Peyer's patch (tissue), 4 donors: ENCODE data around the gene RUVBL2. TPM values are rescaled to one million over a fixed set of nuclear protein-coding genes. Genes with fewer than 3 reads are reported as not detected.
"Not testable (repeated sequence)": the region's sequence is repeated elsewhere in the genome, so short reads cannot be mapped to it uniquely, and the experiment has no call there.

Experiments used
- DNase-seq, 3 donors: peaks; one replicate each; pipeline ENCODE4 v3.0.0-alpha.2; 2017 to 2019
- H3K27ac ChIP-seq, 4 donors: fragments of 200-600 bp; sonication (generic); one replicate each; pipeline ENCODE4 v1.5.1; 2016 to 2019
- H3K27me3 ChIP-seq, 2 donors: fragments of 200-600 bp; sonication (generic); one replicate each; pipeline ENCODE4 v1.5.1; 2019
- H3K36me3 ChIP-seq, 3 donors: fragments of 200-600 bp; sonication (generic); one replicate each; pipeline ENCODE4 v1.5.1; 2016 to 2019
- H3K4me1 ChIP-seq, 4 donors: fragments of 200-600 bp; sonication (generic); one replicate each; pipeline ENCODE4 v1.5.1; 2016 to 2019
- H3K4me3 ChIP-seq, 4 donors: fragments of 200-600 bp; sonication (generic); 1 replicate in 3 of 4; 2 replicates in 1 of 4; pipeline ENCODE4 v1.5.1; 2016 to 2019; ENCODE audit warnings: mild to moderate bottlenecking in 1 of 4
- H3K9me3 ChIP-seq, 4 donors: fragments of 200-600 bp; sonication (generic); one replicate each; pipeline ENCODE4 v1.5.1; 2016 to 2019; ENCODE audit warnings: mild to moderate bottlenecking in 1 of 4
- CTCF ChIP-seq, 6 experiments: fragments of 450-650 bp in 4 of 6; fragments of 200-600 bp in 2 of 6; sonication (generic) in 1 of 6; IDR thresholded peaks; one replicate each; pipeline ENCODE4 v1.5.1; 2017 to 2019; ENCODE audit warnings: antibody characterized with exemption in 6 of 6, mild to moderate bottlenecking in 3 of 6, moderate library complexity in 1 of 6
- POLR2A ChIP-seq, 2 donors: fragments of 450-650 bp; IDR thresholded peaks; one replicate each; pipeline ENCODE4 v1.5.1; 2017; ENCODE audit warnings: antibody characterized with exemption in 2 of 2, mild to moderate bottlenecking in 2 of 2, moderate library complexity in 2 of 2
- total RNA-seq, 4 donors: library from RNA; depleted of rRNA; stranded (reverse); fragments of >200 nt; gene quantifications; one replicate each; pipeline ENCODE4 v1.1.0, GENCODE V29; 2016

The RUVBL2 gene
- total RNA-seq, 4 donors from 2014 or later, result 34.2 to 111 (median 42.8) TPM

- Histone ChIP-seq H3K36me3 (peaks cover 0 to 2% (median 0%) of the 10 kb centered on the region in 3 donors), H3K27me3 (peaks cover 0 to 4% of the 10 kb centered on the region in 2 donors), H3K27ac (no peak overlapping the region), H3K4me1 (peaks cover 0 to 26% (median 9%) of the 10 kb centered on the region in 4 donors), H3K4me3 (no peak overlapping the region), H3K9me3 (no peaks in the 10 kb centered on the region)
- no peak for DNase-seq
- TF ChIP-seq POLR2A (IDR thresholded peaks at IDR 0.05) (no peak), CTCF (IDR thresholded peaks at IDR 0.05) (no peak)
Measured at GRCh38 chr19:49020342-49020741, 26.7 kb downstream of the RUVBL2 start.

GRCh38 chr19:49020931-49021895 lies 27.5 kb downstream of the RUVBL2 start:
- DNase-seq, result no peak
- H3K4me3 ChIP-seq, result no peak overlapping the region
- TF ChIP-seq POLR2A (IDR thresholded peaks at IDR 0.05), result no peak
- TF ChIP-seq CTCF (IDR thresholded peaks at IDR 0.05), result no peak

GRCh38 chr19:49022116-49022515 lies 28.4 kb downstream of the RUVBL2 start:
- Histone ChIP-seq H3K27ac (no peak overlapping the region), H3K36me3 (no peaks in the 10 kb centered on the region), H3K4me1 (peaks cover 0 to 25% (median 9%) of the 10 kb centered on the region in 4 donors), H3K9me3 (no peaks in the 10 kb centered on the region), H3K4me3 (no peak overlapping the region), H3K27me3 (peaks cover 0 to 4% of the 10 kb centered on the region in 2 donors)
- no peak for DNase-seq
- TF ChIP-seq POLR2A (IDR thresholded peaks at IDR 0.05), result no peak

More at GRCh38 chr19:49020931-49021895, 27.5 kb downstream of the RUVBL2 start:
- Histone ChIP-seq H3K36me3 (no peaks in the 10 kb centered on the region), H3K9me3 (no peaks in the 10 kb centered on the region), H3K27ac (no peak overlapping the region), H3K4me1 (peaks cover 0 to 26% (median 9%) of the 10 kb centered on the region in 4 donors), H3K27me3 (peaks cover 0 to 4% of the 10 kb centered on the region in 2 donors)

GRCh38 chr19:49024233-49024632 lies 30.5 kb downstream of the RUVBL2 start, which contains the start of gene CGB3:
Gene CGB3, minus strand, starts transcription at chr19:49024333. Its CDS starts 362 bp downstream, at chr19:49023971.
- not testable (repeated sequence) for H3K4me1 ChIP-seq, DNase-seq, H3K4me3 ChIP-seq, H3K9me3 ChIP-seq, H3K27me3 ChIP-seq, H3K36me3 ChIP-seq, H3K27ac ChIP-seq

- not testable (repeated sequence) for H3K9me3 ChIP-seq, H3K27me3 ChIP-seq, H3K4me1 ChIP-seq, H3K36me3 ChIP-seq, H3K27ac ChIP-seq, DNase-seq, H3K4me3 ChIP-seq
Measured at GRCh38 chr19:49025088-49025487, 31.4 kb downstream of the RUVBL2 start.

GRCh38 chr19:49025599-49025998 lies 31.9 kb downstream of the RUVBL2 start:
- DNase-seq, H3K4me1 ChIP-seq, H3K27me3 ChIP-seq, H3K27ac ChIP-seq, H3K9me3 ChIP-seq, H3K36me3 ChIP-seq, H3K4me3 ChIP-seq: not testable (repeated sequence)

- not testable (repeated sequence) for H3K27ac ChIP-seq, DNase-seq, H3K36me3 ChIP-seq, H3K9me3 ChIP-seq, H3K4me3 ChIP-seq, H3K4me1 ChIP-seq, H3K27me3 ChIP-seq
Measured at GRCh38 chr19:49028686-49029085, 35.0 kb downstream of the RUVBL2 start.

- DNase-seq, H3K4me3 ChIP-seq, H3K27me3 ChIP-seq, H3K27ac ChIP-seq, H3K4me1 ChIP-seq, H3K9me3 ChIP-seq, H3K36me3 ChIP-seq: not testable (repeated sequence)
Measured at GRCh38 chr19:49029749-49030148, 36.1 kb downstream of the RUVBL2 start.

GRCh38 chr19:49030323-49030722 lies 36.6 kb downstream of the RUVBL2 start:
- H3K27ac ChIP-seq, H3K27me3 ChIP-seq, H3K9me3 ChIP-seq, DNase-seq, H3K4me3 ChIP-seq, H3K4me1 ChIP-seq, H3K36me3 ChIP-seq: not testable (repeated sequence)
